Fibroblast of pulmonary artery (primary cell): ENCODE measurements around the gene EML4.

Experiments
- DNase-seq: peaks from one replicate; pipeline ENCODE4 v3.0.0-alpha.2; 2010; ENCODE audit warnings: low read depth
- H3K4me3 ChIP-seq: replicated peaks from 2 replicates; pipeline ENCODE4 v1.5.1; 2011; ENCODE audit warnings: low read depth, mild to moderate bottlenecking, control low read depth, low read length, moderate library complexity
- CTCF ChIP-seq: IDR thresholded peaks from 2 replicates; pipeline ENCODE4 v1.5.1; 2011; ENCODE audit warnings: mild to moderate bottlenecking, control low read depth, low read length, inconsistent platforms; ENCODE audit errors: missing control alignments

The EML4 gene

GRCh38 chr2:42141687-42142546 lies 27.2 kb upstream of the EML4 start:
- peak overlapping the region; percentile 33 for H3K4me3 ChIP-seq
- no peak for TF ChIP-seq CTCF
- peak; percentile 95 for DNase-seq

- TF ChIP-seq CTCF: no peak
- DNase-seq: peak; percentile 81
- peak overlapping the region; percentile 33 for H3K4me3 ChIP-seq
Observed at GRCh38 chr2:42142547-42143184, 26.5 kb upstream of the EML4 start.

- TF ChIP-seq CTCF: no peak
- DNase-seq: peak; percentile 80
Observed at GRCh38 chr2:42147641-42148274, 21.4 kb upstream of the EML4 start.

GRCh38 chr2:42150159-42150558 lies 19.0 kb upstream of the EML4 start:
- no peak overlapping the region for H3K4me3 ChIP-seq
- TF ChIP-seq CTCF: no peak
- no peak for DNase-seq

More at GRCh38 chr2:42147641-42148274, 21.4 kb upstream of the EML4 start:
- no peak overlapping the region for H3K4me3 ChIP-seq

- no peak overlapping the region for H3K4me3 ChIP-seq
- DNase-seq: no peak
- no peak for TF ChIP-seq CTCF
Observed at GRCh38 chr2:42153944-42154581, 15.1 kb upstream of the EML4 start.

- no peak overlapping the region for H3K4me3 ChIP-seq
- no peak for DNase-seq
- TF ChIP-seq CTCF: no peak
Observed at GRCh38 chr2:42156721-42157120, 12.4 kb upstream of the EML4 start.
